ENCODE results near the gene MED25. TPM values are rescaled to one million over a fixed set of nuclear protein-coding genes. Genes with fewer than 3 reads are reported as not detected.

MED25 gene
- total and polyA plus RNA-seq, 9 of the 15 experiments (the other 6 are each of a cell fraction or from before 2014, with no cell fraction given) = 4.1 to 93.9 (median 19.3) TPM

DNA sequence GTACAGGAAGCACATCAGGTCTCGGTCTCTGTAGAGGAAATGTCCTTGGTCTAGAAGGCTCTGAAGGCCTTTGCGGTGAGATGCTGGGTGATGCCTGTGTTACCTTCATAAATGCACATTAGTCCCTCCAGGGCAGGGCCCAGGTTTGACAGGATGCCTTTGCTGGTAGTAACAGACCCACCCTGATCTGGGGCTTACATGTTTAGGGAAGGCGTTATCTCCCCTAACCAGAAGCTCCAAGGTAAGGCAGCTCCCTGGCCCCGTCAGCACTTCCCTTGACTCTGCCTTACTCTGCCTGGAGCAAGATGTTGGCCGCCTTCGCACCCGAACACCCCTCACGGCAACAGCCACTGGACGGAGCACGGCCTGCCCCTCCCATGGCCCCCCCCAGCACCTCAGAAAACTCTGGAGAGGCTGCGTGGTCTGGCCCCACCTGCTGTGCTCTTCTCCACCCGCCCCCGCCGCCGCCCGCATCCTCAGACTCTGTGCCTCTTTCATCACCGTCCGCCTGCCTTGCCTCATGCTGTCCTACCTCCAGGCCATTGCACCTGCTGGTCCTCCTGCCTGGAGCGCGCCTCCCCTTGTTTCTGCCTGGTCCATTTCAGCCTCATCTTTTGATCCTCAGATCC is 42.2 kb upstream of the MED25 start (continued):
- TF ChIP-seq, protein P1, sequence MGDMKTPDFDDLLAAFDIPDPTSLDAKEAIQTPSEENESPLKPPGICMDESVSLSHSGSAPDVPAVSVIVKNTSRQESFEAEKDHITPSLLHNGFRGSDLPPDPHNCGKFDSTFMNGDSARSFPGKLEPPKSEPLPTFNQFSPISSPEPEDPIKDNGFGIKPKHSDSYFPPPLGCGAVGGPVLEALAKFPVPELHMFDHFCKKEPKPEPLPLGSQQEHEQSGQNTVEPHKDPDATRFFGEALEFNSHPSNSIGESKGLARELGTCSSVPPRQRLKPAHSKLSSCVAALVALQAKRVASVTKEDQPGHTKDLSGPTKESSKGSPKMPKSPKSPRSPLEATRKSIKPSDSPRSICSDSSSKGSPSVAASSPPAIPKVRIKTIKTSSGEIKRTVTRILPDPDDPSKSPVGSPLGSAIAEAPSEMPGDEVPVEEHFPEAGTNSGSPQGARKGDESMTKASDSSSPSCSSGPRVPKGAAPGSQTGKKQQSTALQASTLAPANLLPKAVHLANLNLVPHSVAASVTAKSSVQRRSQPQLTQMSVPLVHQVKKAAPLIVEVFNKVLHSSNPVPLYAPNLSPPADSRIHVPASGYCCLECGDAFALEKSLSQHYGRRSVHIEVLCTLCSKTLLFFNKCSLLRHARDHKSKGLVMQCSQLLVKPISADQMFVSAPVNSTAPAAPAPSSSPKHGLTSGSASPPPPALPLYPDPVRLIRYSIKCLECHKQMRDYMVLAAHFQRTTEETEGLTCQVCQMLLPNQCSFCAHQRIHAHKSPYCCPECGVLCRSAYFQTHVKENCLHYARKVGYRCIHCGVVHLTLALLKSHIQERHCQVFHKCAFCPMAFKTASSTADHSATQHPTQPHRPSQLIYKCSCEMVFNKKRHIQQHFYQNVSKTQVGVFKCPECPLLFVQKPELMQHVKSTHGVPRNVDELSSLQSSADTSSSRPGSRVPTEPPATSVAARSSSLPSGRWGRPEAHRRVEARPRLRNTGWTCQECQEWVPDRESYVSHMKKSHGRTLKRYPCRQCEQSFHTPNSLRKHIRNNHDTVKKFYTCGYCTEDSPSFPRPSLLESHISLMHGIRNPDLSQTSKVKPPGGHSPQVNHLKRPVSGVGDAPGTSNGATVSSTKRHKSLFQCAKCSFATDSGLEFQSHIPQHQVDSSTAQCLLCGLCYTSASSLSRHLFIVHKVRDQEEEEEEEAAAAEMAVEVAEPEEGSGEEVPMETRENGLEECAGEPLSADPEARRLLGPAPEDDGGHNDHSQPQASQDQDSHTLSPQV (IDR thresholded peaks at IDR 0.05) = peak; percentile 56
- TF ChIP-seq, protein P2, sequence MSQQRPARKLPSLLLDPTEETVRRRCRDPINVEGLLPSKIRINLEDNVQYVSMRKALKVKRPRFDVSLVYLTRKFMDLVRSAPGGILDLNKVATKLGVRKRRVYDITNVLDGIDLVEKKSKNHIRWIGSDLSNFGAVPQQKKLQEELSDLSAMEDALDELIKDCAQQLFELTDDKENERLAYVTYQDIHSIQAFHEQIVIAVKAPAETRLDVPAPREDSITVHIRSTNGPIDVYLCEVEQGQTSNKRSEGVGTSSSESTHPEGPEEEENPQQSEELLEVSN (IDR thresholded peaks at IDR 0.05; ENCODE audit: borderline replicate concordance in 1 of 2, extremely low read depth in 1 of 2, insufficient read depth in 1 of 2, insufficient read length in 1 of 2, low read depth in 1 of 2, low read length in 1 of 2, poor library complexity in 1 of 2, severe bottlenecking in 1 of 2) = peak; percentile 55 to 57
- TF ChIP-seq, protein P3, sequence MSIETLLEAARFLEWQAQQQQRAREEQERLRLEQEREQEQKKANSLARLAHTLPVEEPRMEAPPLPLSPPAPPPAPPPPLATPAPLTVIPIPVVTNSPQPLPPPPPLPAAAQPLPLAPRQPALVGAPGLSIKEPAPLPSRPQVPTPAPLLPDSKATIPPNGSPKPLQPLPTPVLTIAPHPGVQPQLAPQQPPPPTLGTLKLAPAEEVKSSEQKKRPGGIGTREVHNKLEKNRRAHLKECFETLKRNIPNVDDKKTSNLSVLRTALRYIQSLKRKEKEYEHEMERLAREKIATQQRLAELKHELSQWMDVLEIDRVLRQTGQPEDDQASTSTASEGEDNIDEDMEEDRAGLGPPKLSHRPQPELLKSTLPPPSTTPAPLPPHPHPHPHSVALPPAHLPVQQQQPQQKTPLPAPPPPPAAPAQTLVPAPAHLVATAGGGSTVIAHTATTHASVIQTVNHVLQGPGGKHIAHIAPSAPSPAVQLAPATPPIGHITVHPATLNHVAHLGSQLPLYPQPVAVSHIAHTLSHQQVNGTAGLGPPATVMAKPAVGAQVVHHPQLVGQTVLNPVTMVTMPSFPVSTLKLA (conservative IDR thresholded peaks at IDR 0.05) = 0 out of 4 replicates have a peak, but pooled peaks of 1 of the 2 experiments have one; percentile 46
- TF ChIP-seq ZNF696 (CRISPR knock-in tag; conservative IDR thresholded peaks at IDR 0.05) (no peak), SREBF1 (IDR thresholded peaks at IDR 0.05; ENCODE audit: borderline replicate concordance, low read depth, low read length) (no peak), NR1H2 (CRISPR knock-in tag; IDR thresholded peaks at IDR 0.05) (no peak), SOX6 (IDR thresholded peaks at IDR 0.05) (peak; percentile 67), EP300 (IDR thresholded peaks at IDR 0.05; ENCODE audit: low read length) (peak; percentile 75), KHSRP (IDR thresholded peaks at IDR 0.05) (no peak), SMAD4 (CRISPR knock-in tag; conservative IDR thresholded peaks at IDR 0.05) (peak; percentile 64), TBL1XR1 (IDR thresholded peaks at IDR 0.05; ENCODE audit: low read length in 2 of 2) (0 out of 4 replicates have a peak, but pooled peaks of 1 of the 2 experiments have one; percentile 14), ZNF75A (CRISPR knock-in tag; IDR thresholded peaks at IDR 0.05) (no peak), KDM1A (IDR thresholded peaks at IDR 0.05) (peak; percentile 6 to 16; a peak in 1 of 4 replicates), CBFA2T3 (IDR thresholded peaks at IDR 0.05) (peak; percentile 93), HNRNPK (IDR thresholded peaks at IDR 0.05; ENCODE audit: low read depth, low read length, poor library complexity, severe bottlenecking) (no peak)
- TF ChIP-seq, protein P4, sequence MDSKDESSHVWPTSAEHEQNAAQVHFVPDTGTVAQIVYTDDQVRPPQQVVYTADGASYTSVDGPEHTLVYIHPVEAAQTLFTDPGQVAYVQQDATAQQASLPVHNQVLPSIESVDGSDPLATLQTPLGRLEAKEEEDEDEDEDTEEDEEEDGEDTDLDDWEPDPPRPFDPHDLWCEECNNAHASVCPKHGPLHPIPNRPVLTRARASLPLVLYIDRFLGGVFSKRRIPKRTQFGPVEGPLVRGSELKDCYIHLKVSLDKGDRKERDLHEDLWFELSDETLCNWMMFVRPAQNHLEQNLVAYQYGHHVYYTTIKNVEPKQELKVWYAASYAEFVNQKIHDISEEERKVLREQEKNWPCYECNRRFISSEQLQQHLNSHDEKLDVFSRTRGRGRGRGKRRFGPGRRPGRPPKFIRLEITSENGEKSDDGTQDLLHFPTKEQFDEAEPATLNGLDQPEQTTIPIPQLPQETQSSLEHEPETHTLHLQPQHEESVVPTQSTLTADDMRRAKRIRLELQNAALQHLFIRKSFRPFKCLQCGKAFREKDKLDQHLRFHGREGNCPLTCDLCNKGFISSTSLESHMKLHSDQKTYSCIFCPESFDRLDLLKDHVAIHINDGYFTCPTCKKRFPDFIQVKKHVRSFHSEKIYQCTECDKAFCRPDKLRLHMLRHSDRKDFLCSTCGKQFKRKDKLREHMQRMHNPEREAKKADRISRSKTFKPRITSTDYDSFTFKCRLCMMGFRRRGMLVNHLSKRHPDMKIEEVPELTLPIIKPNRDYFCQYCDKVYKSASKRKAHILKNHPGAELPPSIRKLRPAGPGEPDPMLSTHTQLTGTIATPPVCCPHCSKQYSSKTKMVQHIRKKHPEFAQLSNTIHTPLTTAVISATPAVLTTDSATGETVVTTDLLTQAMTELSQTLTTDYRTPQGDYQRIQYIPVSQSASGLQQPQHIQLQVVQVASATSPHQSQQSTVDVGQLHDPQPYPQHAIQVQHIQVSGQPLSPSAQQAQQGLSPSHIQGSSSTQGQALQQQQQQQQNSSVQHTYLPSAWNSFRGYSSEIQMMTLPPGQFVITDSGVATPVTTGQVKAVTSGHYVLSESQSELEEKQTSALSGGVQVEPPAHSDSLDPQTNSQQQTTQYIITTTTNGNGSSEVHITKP (IDR thresholded peaks at IDR 0.05; ENCODE audit: partially characterized antibody) = peak; percentile 40
- TF ChIP-seq, protein P5, sequence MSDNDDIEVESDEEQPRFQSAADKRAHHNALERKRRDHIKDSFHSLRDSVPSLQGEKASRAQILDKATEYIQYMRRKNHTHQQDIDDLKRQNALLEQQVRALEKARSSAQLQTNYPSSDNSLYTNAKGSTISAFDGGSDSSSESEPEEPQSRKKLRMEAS (CRISPR knock-in tag; IDR thresholded peaks at IDR 0.05) = peak; percentile 67

Measured in K562 (cell line).